ENCODE results near the gene PRRT4. TPM values are rescaled to one million over a fixed set of nuclear protein-coding genes. Genes with fewer than 3 reads are reported as not detected.

PRRT4 gene
- total and polyA plus RNA-seq, 2 of the 13 experiments (the other 11 are each of a cell fraction or from before 2014, with no cell fraction given), result not detected

DNA sequence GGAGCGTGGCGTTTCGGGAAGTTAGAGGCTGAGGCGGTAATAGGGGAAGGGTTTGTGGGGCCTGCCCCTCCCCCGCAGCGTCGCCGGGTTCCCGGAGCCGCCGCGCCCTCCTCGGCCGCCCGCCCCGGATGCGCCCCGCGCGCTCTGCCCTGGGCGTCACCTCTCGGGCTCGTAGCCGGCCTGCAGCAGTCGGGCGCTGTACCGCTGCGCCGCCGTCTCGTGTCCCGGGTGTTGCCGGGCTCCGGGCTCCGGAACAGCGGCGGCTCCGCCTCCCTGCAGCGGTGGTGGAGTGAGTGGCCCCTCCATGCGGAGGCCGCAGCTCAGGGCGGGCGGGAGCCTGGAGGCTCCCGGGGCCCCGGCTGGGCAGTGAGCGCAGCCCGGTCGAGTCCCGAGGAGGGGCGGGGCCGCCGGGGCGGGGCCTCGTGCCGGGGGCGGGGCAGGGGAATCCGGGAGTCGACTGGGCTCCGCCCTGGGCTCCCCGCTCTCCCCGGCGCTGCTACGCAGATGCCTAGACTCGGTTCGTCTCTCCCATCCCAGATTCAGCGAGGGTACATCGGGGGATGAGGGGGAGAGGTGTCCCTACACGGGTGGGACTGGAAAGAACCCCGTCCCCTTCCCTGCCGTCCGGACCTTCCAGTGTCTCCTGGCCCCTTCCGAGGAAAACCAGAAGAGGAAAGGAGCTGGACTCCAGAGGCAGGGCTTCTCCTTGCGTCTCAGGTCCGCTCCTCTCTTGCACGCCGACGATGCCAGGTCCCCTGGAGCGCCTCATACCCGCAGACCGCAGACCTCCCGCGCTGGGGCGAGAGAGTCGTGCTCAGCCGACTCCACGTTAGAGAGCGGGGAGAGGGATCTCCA lies 48.3 kb upstream of the PRRT4 start, which contains the start of gene IMPDH1 (continued):
- TF ChIP-seq, protein P1, sequence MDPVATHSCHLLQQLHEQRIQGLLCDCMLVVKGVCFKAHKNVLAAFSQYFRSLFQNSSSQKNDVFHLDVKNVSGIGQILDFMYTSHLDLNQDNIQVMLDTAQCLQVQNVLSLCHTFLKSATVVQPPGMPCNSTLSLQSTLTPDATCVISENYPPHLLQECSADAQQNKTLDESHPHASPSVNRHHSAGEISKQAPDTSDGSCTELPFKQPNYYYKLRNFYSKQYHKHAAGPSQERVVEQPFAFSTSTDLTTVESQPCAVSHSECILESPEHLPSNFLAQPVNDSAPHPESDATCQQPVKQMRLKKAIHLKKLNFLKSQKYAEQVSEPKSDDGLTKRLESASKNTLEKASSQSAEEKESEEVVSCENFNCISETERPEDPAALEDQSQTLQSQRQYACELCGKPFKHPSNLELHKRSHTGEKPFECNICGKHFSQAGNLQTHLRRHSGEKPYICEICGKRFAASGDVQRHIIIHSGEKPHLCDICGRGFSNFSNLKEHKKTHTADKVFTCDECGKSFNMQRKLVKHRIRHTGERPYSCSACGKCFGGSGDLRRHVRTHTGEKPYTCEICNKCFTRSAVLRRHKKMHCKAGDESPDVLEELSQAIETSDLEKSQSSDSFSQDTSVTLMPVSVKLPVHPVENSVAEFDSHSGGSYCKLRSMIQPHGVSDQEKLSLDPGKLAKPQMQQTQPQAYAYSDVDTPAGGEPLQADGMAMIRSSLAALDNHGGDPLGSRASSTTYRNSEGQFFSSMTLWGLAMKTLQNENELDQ (CRISPR knock-in tag; IDR thresholded peaks at IDR 0.05; ENCODE audit: borderline replicate concordance), result no peak
- 0 out of 2 replicates have a peak, but pooled peaks have one; percentile 65 for TF ChIP-seq ZNF746 (CRISPR knock-in tag; IDR thresholded peaks at IDR 0.05)
- TF ChIP-seq JUNB (CRISPR knock-in tag; IDR thresholded peaks at IDR 0.05; ENCODE audit: borderline replicate concordance), result no peak
- peak; percentile 29 for TF ChIP-seq HNRNPK (IDR thresholded peaks at IDR 0.05; ENCODE audit: low read depth, low read length, poor library complexity, severe bottlenecking)
- TF ChIP-seq, protein P2, sequence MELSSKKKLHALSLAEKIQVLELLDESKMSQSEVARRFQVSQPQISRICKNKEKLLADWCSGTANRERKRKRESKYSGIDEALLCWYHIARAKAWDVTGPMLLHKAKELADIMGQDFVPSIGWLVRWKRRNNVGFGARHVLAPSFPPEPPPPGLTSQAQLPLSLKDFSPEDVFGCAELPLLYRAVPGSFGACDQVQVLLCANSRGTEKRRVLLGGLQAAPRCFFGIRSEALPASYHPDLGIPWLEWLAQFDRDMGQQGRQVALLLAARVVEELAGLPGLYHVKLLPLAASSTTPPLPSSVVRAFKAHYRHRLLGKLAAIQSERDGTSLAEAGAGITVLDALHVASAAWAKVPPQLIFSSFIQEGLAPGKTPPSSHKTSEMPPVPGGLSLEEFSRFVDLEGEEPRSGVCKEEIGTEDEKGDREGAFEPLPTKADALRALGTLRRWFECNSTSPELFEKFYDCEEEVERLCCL (CRISPR knock-in tag; IDR thresholded peaks at IDR 0.05; ENCODE audit: borderline replicate concordance), result no peak
- no peak for TF ChIP-seq ARHGAP35 (CRISPR knock-in tag; IDR thresholded peaks at IDR 0.05; ENCODE audit: borderline replicate concordance)
- no peak for TF ChIP-seq POGZ (CRISPR knock-in tag; IDR thresholded peaks at IDR 0.05)
- no peak for TF ChIP-seq ZNF207 (IDR thresholded peaks at IDR 0.05; ENCODE audit: borderline replicate concordance)
- no peak for TF ChIP-seq TCF7 (IDR thresholded peaks at IDR 0.05; ENCODE audit: low read depth)
- TF ChIP-seq PITX1 (CRISPR knock-in tag; IDR thresholded peaks at IDR 0.05), result no peak
- TF ChIP-seq, protein P3, sequence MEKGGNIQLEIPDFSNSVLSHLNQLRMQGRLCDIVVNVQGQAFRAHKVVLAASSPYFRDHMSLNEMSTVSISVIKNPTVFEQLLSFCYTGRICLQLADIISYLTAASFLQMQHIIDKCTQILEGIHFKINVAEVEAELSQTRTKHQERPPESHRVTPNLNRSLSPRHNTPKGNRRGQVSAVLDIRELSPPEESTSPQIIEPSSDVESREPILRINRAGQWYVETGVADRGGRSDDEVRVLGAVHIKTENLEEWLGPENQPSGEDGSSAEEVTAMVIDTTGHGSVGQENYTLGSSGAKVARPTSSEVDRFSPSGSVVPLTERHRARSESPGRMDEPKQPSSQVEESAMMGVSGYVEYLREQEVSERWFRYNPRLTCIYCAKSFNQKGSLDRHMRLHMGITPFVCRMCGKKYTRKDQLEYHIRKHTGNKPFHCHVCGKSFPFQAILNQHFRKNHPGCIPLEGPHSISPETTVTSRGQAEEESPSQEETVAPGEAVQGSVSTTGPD (CRISPR knock-in tag; IDR thresholded peaks at IDR 0.05), result no peak
- no peak for TF ChIP-seq FOXM1 (CRISPR knock-in tag; IDR thresholded peaks at IDR 0.05)
- no peak for TF ChIP-seq XBP1 (CRISPR knock-in tag; IDR thresholded peaks at IDR 0.05)

Measured in HepG2 (cell line).